ENCODE measurements around the gene CISD2.
"Not testable (repeated sequence)": the region's sequence is repeated elsewhere in the genome, so short reads cannot be mapped to it uniquely, and the experiment has no call there.

CISD2 gene, protein sequence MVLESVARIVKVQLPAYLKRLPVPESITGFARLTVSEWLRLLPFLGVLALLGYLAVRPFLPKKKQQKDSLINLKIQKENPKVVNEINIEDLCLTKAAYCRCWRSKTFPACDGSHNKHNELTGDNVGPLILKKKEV

DNA sequence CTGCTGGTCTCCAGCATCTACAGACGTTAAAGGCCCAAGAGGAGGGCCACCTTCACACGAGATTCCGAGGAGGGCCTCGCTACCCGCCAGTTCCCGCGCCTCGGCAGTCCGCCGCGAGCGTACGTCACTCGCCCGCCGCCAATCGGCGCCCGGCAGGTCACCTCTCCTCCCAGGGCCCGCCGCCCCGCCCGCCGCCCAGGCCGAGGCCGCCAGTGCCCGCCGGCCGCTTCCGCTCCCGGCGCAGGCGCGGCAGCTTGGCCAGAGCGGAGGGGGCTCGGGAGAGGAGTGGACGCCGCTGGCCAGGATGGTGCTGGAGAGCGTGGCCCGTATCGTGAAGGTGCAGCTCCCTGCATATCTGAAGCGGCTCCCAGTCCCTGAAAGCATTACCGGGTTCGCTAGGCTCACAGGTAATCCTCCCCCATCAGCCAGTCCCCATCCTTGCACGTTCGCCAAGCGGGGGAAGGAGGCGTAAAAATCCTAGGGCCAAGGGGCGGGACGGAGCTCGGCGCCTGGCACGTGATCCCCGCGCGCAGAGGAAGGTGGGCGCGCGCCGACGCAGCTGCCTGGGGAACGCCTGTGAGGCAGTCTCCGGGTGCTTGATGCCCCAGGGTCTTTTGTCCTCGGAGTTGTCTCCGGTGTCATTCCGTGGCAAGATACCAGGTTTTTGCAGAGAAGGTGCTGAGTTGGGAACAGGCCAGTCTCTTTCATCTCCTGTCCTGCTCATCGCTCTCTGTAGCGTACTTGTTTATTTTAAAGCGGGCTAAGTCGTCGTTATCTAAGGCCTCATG lies at the start of gene CISD2:
TSS of gene CISD2 (plus strand) at position 212 of the 788 bp plus-strand sequence. CDS start at position 305, 93 bp downstream.
- peak; percentile 98 for DNase-seq

- DNase-seq: not testable (repeated sequence)
Measured at GRCh38 chr4:102819100-102819499, 49.7 kb upstream of the CISD2 start.

GRCh38 chr4:102819588-102820365 lies 49.0 kb upstream of the CISD2 start:
- no peak for DNase-seq

DNA sequence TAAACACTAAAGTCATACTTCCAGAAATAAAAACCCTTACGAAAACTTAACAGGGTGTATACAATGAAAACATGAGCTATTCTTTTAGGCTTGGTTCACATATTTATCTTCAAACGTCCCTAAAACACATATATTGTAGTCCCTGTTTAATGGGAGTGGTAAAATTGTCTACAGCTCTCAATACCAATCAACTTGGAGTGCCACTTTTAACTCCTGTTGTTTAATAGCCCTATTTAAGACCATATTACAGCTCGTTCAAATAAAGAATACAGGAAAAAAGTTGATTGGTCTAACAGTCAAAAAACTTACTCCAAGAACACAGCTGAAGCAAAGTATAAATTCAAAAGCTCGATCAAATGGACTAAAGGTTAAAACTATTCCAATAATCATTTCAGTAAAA lies 45.3 kb upstream of the CISD2 start:
- DNase-seq: no peak

- DNase-seq: no peak
Measured at GRCh38 chr4:102823897-102824296, 44.9 kb upstream of the CISD2 start.

DNA sequence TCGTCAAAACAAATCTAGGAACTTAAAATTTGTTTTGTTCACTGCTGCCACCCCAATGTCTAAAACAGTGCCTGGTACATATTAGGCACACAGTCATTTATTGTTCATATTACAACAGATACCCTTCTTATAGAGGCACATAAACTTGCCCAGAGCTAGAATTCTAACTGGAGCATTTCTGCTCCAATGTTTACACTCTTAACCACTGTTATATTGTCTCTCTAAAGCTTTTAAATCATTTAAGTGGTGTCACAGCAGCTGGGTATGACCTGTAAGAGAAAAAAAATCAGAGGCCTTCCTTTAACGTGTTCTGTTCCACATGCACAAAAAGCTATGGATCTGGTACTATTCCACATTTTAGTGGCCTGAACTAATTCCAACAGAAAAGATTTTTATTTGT lies 44.4 kb upstream of the CISD2 start:
- no peak for DNase-seq

- peak; percentile 86 for DNase-seq
Measured at GRCh38 chr4:102825261-102826091, 43.3 kb upstream of the CISD2 start.

- peak; percentile 6 for DNase-seq
Measured at GRCh38 chr4:102826105-102826889, 42.5 kb upstream of the CISD2 start.

DNA sequence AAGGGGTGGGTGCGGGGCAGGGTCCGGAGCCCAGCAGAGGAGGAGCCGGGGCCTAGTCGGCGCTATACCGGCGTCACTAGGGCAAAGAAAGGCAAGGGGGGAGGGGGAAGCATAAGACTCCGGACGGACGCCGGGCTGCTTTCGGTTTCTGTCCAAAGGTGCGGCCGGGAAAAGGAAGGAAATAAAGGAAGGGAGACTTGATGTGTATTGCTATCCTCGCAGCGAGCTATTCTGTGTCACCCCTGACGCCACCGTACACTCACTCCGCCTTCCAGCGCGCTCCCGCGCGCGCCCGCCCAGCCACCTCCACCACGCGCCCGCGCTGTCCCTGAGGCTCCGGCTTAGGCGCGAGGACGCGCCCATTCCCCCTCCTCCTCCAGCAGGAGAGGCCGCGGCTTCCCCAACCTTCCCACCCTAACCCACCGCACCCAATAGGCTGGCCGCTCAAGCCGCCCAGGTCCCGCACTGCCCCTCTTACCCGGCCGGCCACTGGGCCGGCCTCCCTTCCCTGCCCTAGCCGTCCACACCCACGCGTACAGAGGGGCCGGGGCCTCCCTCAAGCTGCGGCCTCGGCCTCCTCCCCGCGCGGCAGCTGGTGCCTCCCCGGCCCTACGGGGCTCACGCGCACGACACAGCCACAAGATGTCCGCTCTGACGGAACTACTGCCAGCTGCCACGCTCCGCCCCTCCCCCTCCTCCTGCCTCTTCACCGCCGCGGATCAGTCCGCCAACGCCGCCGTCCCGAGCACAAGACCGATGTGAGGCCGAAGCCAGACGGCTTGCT lies 41.7 kb upstream of the CISD2 start, which contains the start of gene UBE2D3:
TSS of gene UBE2D3 (minus strand) at position 662 of the 784 bp plus-strand sequence. CDS start 1,043 bp downstream, outside the sequence.
- DNase-seq: peak; percentile 97

- peak; percentile 100 for DNase-seq
Measured at GRCh38 chr4:102827674-102828496, 40.9 kb upstream of the CISD2 start.

GRCh38 chr4:102828497-102828808 lies 40.3 kb upstream of the CISD2 start:
- no peak for DNase-seq

GRCh38 chr4:102829803-102830202 lies 39.0 kb upstream of the CISD2 start:
- no peak for DNase-seq

DNA sequence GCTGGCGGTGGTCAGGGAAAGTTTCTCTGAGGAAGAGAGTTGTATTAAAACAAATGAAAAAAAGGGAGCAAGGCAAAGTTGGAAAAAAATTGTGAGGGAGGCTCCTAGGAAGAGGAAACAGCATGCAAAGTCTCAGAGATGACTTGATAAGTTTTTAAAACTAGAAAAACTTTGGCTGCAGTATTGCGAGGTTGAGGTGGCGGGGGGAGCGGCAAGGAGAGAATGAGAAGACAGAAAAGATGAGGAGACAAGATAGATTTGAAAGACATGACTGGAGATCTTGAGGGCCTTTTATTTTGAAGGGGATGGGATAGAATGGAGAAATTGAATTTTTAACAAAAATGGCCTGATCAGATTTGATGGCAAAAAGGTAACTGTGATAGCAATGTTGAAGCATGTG lies 36.7 kb upstream of the CISD2 start:
- DNase-seq: peak; percentile 35

DNA sequence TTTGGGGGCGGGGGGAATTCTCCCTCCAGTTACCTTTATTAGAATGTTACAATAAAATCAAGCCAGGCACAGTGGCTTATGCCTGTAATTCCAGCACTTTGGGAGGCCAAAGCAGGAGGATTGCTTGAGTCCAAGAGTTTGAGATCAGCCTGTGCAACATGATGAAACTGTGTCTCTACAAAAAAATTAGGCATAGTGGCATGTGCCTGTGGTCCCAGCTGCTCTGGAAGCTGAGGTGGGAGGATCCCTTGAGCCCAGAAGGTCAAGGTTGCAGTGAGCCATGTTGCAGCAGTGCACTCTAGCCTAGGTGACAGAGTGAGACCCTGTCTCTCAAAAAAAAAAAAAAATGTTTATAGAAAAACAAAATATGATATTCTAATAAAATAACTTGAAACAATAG lies 36.1 kb upstream of the CISD2 start:
- no peak for DNase-seq

DNA sequence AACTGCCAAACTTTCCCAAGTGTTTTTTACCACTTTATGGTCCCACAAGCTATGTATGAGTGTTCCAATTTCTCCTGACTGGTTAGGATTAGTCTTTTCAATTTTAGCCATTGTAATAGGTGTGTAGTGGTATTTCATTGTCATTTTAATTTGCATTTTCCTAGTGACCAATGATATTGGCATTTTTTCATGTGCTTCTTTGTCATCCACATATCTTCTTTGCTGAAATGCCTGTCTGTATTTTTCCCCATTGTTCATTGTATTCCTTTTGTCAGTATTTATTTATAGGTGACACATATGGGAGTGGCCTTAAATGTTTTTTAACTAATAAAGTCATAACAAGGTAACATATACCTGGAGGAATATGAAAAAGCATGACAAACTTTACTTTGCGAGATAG lies 32.2 kb upstream of the CISD2 start:
- DNase-seq: no peak

DNA sequence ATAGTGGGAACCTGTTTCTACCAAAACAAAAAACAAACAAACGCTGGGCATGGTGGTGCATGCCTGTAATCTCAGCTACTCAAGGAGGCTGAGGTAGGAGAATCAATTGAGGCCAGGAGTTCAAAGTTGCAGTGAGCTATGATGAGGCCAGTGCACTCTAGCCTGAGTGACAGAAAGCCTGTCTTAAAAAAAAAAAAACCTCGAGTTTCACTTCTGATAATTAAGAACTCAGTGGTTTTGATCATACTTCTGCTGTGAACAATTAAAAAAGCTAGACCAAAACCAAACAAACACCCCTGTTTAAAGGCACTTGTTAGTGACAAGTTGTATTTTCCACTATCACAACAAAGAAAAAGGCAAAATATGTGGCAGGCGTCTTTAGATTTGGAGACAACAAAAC lies 26.4 kb upstream of the CISD2 start:
- DNase-seq: no peak

- DNase-seq: no peak
Measured at GRCh38 chr4:102843273-102843672, 25.5 kb upstream of the CISD2 start.

DNA sequence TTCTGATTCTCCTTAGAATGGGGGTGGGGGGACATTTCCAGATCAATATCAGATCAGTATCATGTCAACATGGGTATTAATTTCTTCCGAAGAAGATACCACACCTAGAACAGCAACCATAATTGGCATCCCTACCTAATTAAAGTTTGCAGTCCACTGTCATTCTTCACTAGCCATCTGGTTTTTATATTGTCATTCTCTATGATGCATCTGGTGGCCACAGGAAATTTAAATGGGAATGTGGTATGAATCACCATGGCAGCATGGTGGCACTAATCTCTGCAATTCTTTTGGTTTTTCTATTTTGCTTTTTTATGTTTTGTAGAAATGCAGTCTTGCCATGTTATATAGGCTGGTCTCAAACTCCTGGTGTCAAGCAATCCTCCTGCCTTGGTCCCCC lies 24.9 kb upstream of the CISD2 start:
- DNase-seq: no peak

DNA sequence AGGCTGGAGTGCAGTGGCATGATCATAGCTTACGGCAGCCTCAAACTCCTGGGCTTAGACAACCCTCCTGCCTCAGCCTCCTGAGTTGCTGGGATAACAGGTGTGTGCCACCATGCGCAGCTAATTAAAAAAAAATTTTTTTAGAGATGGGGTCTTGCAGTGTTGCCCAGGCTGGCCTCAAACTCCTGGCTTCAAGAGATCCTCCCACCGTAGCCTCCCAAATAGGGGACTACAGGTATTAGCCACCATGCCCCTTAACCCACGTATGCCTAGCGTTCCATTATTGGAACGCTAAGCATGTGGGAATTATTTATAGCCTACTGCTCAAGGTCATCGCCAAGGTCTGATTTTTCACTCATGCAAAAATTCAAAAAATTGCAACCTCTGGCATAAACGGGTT lies 21.1 kb upstream of the CISD2 start:
- DNase-seq: no peak

DNA sequence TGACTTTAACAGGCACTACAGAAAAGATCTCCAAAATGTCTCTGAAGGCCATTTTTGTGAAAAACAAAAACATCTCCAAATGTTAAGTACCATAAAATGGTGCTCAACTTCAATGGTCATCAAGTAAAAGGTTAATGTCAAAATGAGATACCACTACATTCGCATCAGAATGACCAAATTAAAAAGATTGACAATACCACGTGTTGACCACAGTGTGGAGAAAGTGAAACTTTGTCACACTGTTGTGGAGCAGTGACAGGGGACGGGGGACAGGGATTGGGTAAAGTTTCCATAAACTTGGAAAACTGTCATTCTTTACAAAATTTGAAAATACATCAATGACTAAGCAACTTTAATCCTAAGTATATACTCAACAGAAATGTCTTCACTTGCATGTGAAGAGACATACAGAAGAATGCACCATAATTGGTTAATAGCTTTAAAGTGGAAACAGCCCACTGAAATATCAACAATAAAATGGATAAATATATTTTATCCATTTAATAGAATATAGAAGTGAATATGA lies 19.1 kb upstream of the CISD2 start:
- DNase-seq: no peak
